ENCODE data around the gene GRM5.
"Not testable (repeated sequence)": the region's sequence is repeated elsewhere in the genome, so short reads cannot be mapped to it uniquely, and the experiment has no call there.

Gene GRM5

DNA sequence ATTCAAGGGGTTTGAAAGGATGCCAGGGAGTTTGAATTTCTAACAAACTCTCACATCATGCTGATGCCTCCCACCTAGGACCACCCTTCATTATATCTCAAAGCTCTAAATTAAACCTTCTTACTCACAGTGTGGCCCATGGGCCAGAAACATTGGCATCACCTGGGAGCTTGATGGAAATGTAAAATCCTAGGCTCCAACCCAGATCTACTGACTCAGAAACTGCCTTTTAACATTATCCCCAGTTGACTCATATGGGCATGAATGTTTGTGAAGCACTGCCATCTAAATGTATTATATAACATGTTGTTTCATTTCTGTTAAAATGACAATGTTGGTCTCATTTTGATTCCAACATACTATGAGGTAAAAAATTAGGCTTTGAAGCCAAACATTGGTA, 90.3 kb downstream of the GRM5 start:
- not testable (repeated sequence) for H2AFZ ChIP-seq (ENCODE audit: low read length, unreplicated experiment); H3K27ac ChIP-seq (ENCODE audit: low read depth, low read length); H3K4me3 ChIP-seq (ENCODE audit: low read depth, low read length); H3K4me1 ChIP-seq (ENCODE audit: control insufficient read depth, insufficient read depth, low read length, unreplicated experiment); H3K27me3 ChIP-seq (ENCODE audit: insufficient read depth, low read length); H3K79me2 ChIP-seq (ENCODE audit: control insufficient read depth, insufficient read depth, low read length, unreplicated experiment); H3K36me3 ChIP-seq (ENCODE audit: insufficient read depth, low read length)

DNA sequence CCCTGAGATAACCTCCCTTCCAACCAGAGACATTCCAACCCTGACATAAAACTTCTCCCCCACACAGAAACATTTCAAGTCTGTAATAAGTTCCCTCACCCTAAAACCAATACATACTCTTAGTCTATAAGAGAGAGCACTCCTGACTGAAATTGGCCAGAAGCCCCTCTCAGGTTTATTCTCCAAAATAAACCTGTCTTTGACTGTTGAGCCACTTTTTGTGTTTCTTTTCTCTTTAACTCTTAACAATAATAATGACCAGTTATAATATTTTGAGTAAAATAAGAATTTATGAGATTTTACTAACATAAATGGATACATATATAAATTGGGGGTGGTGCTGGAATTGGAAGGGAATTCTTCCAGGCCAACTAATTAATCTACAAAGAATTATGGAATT, 93.6 kb downstream of the GRM5 start:
- H3K79me2 ChIP-seq (ENCODE audit: control insufficient read depth, insufficient read depth, low read length, unreplicated experiment), result no peaks in the 10 kb centered on the region
- H2AFZ ChIP-seq (ENCODE audit: low read length, unreplicated experiment), result no peak overlapping the region
- no peaks in the 10 kb centered on the region for H3K36me3 ChIP-seq (ENCODE audit: insufficient read depth, low read length)
- no peak overlapping the region for H3K4me3 ChIP-seq (ENCODE audit: low read depth, low read length)
- no peaks in the 10 kb centered on the region for H3K27me3 ChIP-seq (ENCODE audit: insufficient read depth, low read length)
- H3K27ac ChIP-seq (ENCODE audit: low read depth, low read length), result no peak overlapping the region
- H3K4me1 ChIP-seq (ENCODE audit: control insufficient read depth, insufficient read depth, low read length, unreplicated experiment), result no peaks in the 10 kb centered on the region

DNA sequence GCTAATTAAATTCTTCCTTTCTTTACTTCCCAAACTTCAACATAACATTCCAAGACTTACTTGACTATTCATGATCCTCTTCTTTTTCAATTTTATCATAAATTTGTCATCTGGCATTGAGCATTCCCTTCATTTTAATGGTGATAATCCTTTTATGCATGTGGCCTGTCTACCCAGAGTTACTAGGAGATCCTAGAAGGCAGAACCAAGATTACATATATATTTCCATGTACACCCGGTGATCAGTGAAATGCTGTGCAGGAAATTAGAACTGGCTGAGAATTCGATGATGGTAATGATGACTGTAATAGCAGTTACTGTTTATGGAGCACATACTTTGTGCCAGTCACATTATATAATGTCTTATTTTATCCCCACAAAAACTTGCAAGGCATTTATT, 104.2 kb downstream of the GRM5 start:
- not testable (repeated sequence) for H3K4me1 ChIP-seq (ENCODE audit: control insufficient read depth, insufficient read depth, low read length, unreplicated experiment); H3K27me3 ChIP-seq (ENCODE audit: insufficient read depth, low read length)

DNA sequence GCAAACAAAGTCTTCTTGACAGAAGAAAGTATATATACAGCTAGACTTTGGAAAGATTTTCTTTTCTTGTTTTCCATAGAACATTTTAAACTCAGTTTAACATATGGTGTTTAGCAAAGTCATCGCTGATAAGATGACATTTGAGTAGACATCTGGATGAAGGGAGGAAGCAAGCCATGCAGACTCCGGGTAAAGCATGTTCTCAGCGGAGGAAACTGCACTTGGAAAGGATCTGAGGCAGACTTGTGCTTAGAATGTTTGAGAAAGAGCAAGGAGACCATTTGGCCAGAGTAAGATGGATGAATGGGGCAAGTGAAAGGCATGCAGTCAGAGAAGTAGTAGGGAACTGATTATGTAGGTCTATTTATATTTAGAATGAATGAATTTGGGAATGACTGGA, 105.9 kb downstream of the GRM5 start:
- H3K4me1 ChIP-seq (ENCODE audit: control insufficient read depth, insufficient read depth, low read length, unreplicated experiment); H3K27me3 ChIP-seq (ENCODE audit: insufficient read depth, low read length); H3K36me3 ChIP-seq (ENCODE audit: insufficient read depth, low read length); H3K27ac ChIP-seq (ENCODE audit: low read depth, low read length); H3K4me3 ChIP-seq (ENCODE audit: low read depth, low read length); H2AFZ ChIP-seq (ENCODE audit: low read length, unreplicated experiment); H3K79me2 ChIP-seq (ENCODE audit: control insufficient read depth, insufficient read depth, low read length, unreplicated experiment): not testable (repeated sequence)

More for the DNA sequence above, 104.2 kb downstream of the GRM5 start:
- H3K79me2 ChIP-seq (ENCODE audit: control insufficient read depth, insufficient read depth, low read length, unreplicated experiment); H2AFZ ChIP-seq (ENCODE audit: low read length, unreplicated experiment); H3K36me3 ChIP-seq (ENCODE audit: insufficient read depth, low read length); H3K4me3 ChIP-seq (ENCODE audit: low read depth, low read length); H3K27ac ChIP-seq (ENCODE audit: low read depth, low read length): not testable (repeated sequence)

DNA sequence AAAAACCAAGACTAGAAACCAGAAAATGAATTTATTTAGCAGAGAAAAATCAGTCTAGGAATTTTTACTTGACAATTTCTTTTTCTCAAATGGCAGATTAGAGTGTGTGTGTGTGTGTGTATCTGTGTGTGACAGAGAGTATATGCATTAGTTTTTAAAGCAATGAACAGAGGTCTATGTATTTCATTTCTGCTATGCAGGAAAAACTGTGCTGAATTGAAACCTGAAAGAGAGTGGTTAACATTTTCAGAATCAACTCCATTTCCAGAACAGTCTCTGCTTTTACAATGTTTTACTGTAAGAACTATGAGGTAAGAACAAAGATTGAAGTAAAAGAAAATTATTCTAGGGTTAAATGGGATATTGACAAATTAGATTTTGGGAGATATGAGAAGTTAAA, 114.8 kb downstream of the GRM5 start:
- H3K4me3 ChIP-seq (ENCODE audit: low read depth, low read length), result no peak overlapping the region
- no peak overlapping the region for H3K27ac ChIP-seq (ENCODE audit: low read depth, low read length)
- no peaks in the 10 kb centered on the region for H3K4me1 ChIP-seq (ENCODE audit: control insufficient read depth, insufficient read depth, low read length, unreplicated experiment)

DNA sequence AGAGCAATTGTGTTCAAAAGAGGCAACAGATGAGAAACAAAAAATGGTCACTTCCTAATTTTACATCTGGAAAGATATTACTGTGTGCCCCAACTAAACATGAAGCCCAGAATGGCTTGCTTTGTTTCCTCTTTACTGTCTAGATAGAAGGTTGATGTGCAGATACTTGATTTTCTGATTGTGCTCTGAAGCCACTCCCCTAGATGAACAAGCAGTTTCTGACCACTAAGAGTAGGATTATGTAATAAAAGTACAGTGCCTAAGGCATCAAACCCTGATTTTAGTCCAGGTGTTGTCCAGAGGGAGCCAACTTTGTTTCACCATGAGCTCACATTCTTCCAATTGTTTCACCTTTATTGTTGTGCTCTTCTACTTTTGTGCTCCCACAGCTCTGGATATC, 116.9 kb downstream of the GRM5 start:
- not testable (repeated sequence) for H3K4me1 ChIP-seq (ENCODE audit: control insufficient read depth, insufficient read depth, low read length, unreplicated experiment); H3K27me3 ChIP-seq (ENCODE audit: insufficient read depth, low read length); H3K27ac ChIP-seq (ENCODE audit: low read depth, low read length); H3K4me3 ChIP-seq (ENCODE audit: low read depth, low read length); H2AFZ ChIP-seq (ENCODE audit: low read length, unreplicated experiment); H3K79me2 ChIP-seq (ENCODE audit: control insufficient read depth, insufficient read depth, low read length, unreplicated experiment); H3K36me3 ChIP-seq (ENCODE audit: insufficient read depth, low read length)

More for the DNA sequence above, 114.8 kb downstream of the GRM5 start:
- Histone ChIP-seq H3K79me2 (ENCODE audit: control insufficient read depth, insufficient read depth, low read length, unreplicated experiment) (no peaks in the 10 kb centered on the region), H3K36me3 (ENCODE audit: insufficient read depth, low read length) (no peaks in the 10 kb centered on the region), H2AFZ (ENCODE audit: low read length, unreplicated experiment) (no peak overlapping the region), H3K27me3 (ENCODE audit: insufficient read depth, low read length) (no peaks in the 10 kb centered on the region)

DNA sequence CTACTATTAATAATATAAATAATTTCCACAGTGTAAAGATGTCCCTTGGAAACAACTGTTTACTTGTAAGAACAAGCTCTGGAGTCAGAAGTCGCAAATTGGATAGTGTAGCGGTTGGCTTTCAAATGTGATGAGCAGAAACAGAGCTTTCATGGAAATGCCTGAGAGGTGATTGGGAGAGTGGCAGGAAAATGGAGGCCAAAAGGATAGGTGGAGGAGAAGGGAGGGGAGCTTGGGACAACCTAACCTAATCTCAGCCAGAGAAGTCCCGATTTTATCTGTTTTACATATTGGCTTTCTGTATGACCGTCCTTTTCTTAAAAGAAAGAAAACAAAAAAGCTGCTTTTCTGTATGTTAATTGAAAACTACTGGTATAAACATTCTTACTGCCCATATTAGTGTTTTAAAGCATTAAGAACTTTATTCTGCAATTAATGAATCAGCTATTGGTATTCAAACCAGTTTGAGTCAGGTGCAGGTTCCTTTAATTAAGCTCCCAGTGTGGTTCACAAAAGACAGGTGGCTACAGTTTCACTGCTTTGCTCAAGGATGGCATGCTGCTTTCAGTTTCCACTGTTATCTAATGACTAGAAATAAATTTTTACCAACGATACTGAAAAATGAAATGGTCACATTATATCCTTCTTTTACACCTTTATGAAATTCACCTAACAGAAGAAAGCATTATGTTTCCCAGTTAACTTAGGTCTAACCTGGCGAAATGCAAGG, 117.8 kb downstream of the GRM5 start:
- not testable (repeated sequence) for H3K79me2 ChIP-seq (ENCODE audit: control insufficient read depth, insufficient read depth, low read length, unreplicated experiment); H3K36me3 ChIP-seq (ENCODE audit: insufficient read depth, low read length); H2AFZ ChIP-seq (ENCODE audit: low read length, unreplicated experiment); H3K27ac ChIP-seq (ENCODE audit: low read depth, low read length); H3K27me3 ChIP-seq (ENCODE audit: insufficient read depth, low read length); H3K4me3 ChIP-seq (ENCODE audit: low read depth, low read length); H3K4me1 ChIP-seq (ENCODE audit: control insufficient read depth, insufficient read depth, low read length, unreplicated experiment)

DNA sequence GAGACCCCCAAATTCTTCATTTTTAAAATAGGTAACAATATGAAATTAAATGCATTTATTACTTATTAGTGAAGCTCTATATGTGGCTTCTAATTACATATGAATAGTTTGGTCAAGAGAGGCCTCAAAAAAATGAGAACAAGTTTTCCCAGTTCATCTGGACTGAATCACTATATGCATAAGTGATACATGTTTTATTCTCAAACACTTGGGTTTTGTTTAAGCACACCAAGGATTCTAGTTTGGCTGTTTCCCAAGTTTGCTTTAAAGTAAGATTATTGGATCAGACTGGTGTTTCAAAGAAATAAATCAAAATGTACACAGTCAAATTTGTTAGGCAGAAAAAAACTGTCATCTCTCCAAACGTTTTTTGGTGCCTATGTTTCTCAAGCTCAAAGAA, 136.1 kb downstream of the GRM5 start:
- not testable (repeated sequence) for H3K36me3 ChIP-seq (ENCODE audit: insufficient read depth, low read length); H3K4me1 ChIP-seq (ENCODE audit: control insufficient read depth, insufficient read depth, low read length, unreplicated experiment); H3K27ac ChIP-seq (ENCODE audit: low read depth, low read length); H3K4me3 ChIP-seq (ENCODE audit: low read depth, low read length); H3K27me3 ChIP-seq (ENCODE audit: insufficient read depth, low read length); H2AFZ ChIP-seq (ENCODE audit: low read length, unreplicated experiment); H3K79me2 ChIP-seq (ENCODE audit: control insufficient read depth, insufficient read depth, low read length, unreplicated experiment)

DNA sequence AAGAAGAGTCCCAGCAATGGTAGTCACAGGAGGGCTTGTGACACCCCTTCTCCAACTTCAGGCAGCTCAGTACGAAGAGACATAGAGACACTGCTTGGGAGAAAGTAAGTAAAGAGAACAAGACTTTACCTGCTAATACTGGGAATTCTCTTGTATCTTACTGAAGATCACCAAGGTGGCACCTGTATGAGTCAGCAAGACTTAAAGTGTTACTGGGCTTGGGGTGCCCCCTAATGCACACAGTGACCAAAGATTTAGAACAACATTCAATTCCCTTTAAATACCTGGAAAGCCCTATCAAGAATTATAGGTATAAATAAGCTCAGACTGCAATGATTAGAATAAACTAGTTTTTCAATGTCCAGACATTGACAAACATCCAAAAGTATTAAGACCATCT, 148.7 kb downstream of the GRM5 start:
- H3K36me3 ChIP-seq (ENCODE audit: insufficient read depth, low read length); H3K27ac ChIP-seq (ENCODE audit: low read depth, low read length); H3K4me3 ChIP-seq (ENCODE audit: low read depth, low read length); H2AFZ ChIP-seq (ENCODE audit: low read length, unreplicated experiment); H3K79me2 ChIP-seq (ENCODE audit: control insufficient read depth, insufficient read depth, low read length, unreplicated experiment); H3K4me1 ChIP-seq (ENCODE audit: control insufficient read depth, insufficient read depth, low read length, unreplicated experiment); H3K27me3 ChIP-seq (ENCODE audit: insufficient read depth, low read length): not testable (repeated sequence)

DNA sequence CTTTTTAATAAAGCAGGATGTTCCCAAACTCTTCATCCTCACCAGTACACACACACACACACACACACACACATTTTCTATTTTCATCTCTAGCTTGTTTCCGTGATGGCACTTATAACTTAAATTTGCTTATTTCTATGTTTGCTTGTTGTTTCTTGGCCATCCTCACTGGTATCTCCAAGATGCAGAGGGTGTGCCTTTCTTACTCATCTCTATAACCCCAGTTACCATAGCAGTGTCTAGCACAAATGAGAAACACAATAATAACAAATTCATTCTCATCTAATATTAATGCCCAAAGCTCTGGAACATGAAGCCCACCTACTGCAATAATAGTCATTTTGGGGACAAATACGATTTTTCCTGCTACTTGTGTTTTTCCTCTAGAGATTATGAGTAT, 156.3 kb downstream of the GRM5 start:
- H2AFZ ChIP-seq (ENCODE audit: low read length, unreplicated experiment), result no peak overlapping the region

DNA sequence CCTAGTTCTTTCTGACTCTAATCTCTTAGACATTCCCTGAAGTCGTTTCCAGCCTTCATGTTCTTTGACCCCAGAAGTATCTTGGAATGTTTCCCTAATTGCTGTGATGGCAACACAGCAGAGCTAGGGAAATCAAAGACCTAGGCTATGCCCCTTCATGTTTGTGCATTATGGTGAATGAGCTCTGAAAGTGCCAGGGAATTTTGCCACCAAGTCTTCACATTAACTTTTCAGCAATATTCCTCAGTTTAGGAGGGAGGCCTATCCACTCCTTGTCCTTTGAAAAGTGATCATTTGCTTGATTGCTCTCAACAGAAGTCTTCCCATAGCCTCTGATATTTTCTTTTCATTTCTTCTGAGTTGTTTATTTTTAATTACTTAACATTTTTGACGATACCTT, 164.3 kb downstream of the GRM5 start:
- H3K36me3 ChIP-seq (ENCODE audit: insufficient read depth, low read length); H3K27ac ChIP-seq (ENCODE audit: low read depth, low read length); H3K4me3 ChIP-seq (ENCODE audit: low read depth, low read length); H3K79me2 ChIP-seq (ENCODE audit: control insufficient read depth, insufficient read depth, low read length, unreplicated experiment); H3K27me3 ChIP-seq (ENCODE audit: insufficient read depth, low read length); H2AFZ ChIP-seq (ENCODE audit: low read length, unreplicated experiment); H3K4me1 ChIP-seq (ENCODE audit: control insufficient read depth, insufficient read depth, low read length, unreplicated experiment): not testable (repeated sequence)

More for the DNA sequence above, 156.3 kb downstream of the GRM5 start:
- no peak overlapping the region for H3K4me3 ChIP-seq (ENCODE audit: low read depth, low read length)
- H3K36me3 ChIP-seq (ENCODE audit: insufficient read depth, low read length), result no peaks in the 10 kb centered on the region
- no peaks in the 10 kb centered on the region for H3K4me1 ChIP-seq (ENCODE audit: control insufficient read depth, insufficient read depth, low read length, unreplicated experiment)
- H3K27me3 ChIP-seq (ENCODE audit: insufficient read depth, low read length), result no peaks in the 10 kb centered on the region
- H3K79me2 ChIP-seq (ENCODE audit: control insufficient read depth, insufficient read depth, low read length, unreplicated experiment), result no peaks in the 10 kb centered on the region
- no peak overlapping the region for H3K27ac ChIP-seq (ENCODE audit: low read depth, low read length)
